Upper lobe of right lung (tissue), 1 donor: ENCODE measurements around the gene PTPN5. TPM values are rescaled to one million over a fixed set of nuclear protein-coding genes. Genes with fewer than 3 reads are reported as not detected.
"Not testable (repeated sequence)": the region's sequence is repeated elsewhere in the genome, so short reads cannot be mapped to it uniquely, and the experiment has no call there.

ENCODE experiments used
- ATAC-seq: fragments of 200-7000 bp; cut with Tn5 transposase; one replicate; pipeline ENCODE4 v1.9.1; 2020; ENCODE audit warnings: mild to moderate bottlenecking, moderate library complexity
- DNase-seq: peaks from one replicate; pipeline ENCODE4 v3.0.0-alpha.2; 2020
- H3K27ac ChIP-seq: fragments of 200-600 bp; one replicate; pipeline ENCODE4 v1.8.0; 2022
- H3K27me3 ChIP-seq: fragments of 200-600 bp; one replicate; pipeline ENCODE4 v1.8.0; 2022; ENCODE audit warnings: mild to moderate bottlenecking
- H3K36me3 ChIP-seq: fragments of 200-600 bp; one replicate; pipeline ENCODE4 v1.8.0; 2022
- H3K4me1 ChIP-seq: fragments of 200-600 bp; one replicate; pipeline ENCODE4 v1.8.0; 2022
- H3K4me3 ChIP-seq: fragments of 200-600 bp; one replicate; pipeline ENCODE4 v1.8.0; 2022; ENCODE audit warnings: mild to moderate bottlenecking
- H3K9me3 ChIP-seq: fragments of 200-600 bp; one replicate; pipeline ENCODE4 v1.8.0; 2022
- CTCF ChIP-seq: fragments of 200-600 bp; IDR thresholded peaks from one replicate; pipeline ENCODE4 v1.8.0; 2022; ENCODE audit warnings: antibody characterized with exemption
- intact Hi-C: fragments of 100-400 bp; cut with DNase I; formaldehyde crosslinking; loops from one replicate; pipeline ENCODE4 v1.11.0; 2022
- total RNA-seq: library from RNA; stranded (reverse); fragmentation: NEBNext Ultra II Directional; extraction: Animal tissue kit (Norgen Biotek cat#: 25700); gene quantifications from one replicate; pipeline ENCODE4 v1.2.1, GENCODE V29; 2021
- donor health status: DM: no; HTN: yes; CAD: no; lungs with severe emphysema.

The PTPN5 gene
- total RNA-seq, 1 donor from 2014 or later = 0.81 TPM

GRCh38 chr11:18684267-18684666, 107.3 kb downstream of the PTPN5 start:
- no peak for ATAC-seq
- no peaks in the 10 kb centered on the region for H3K9me3 ChIP-seq
- H3K4me1 ChIP-seq = no peaks in the 10 kb centered on the region
- TF ChIP-seq CTCF = no peak
- no peaks in the 10 kb centered on the region for H3K36me3 ChIP-seq
- no peaks in the 10 kb centered on the region for H3K27me3 ChIP-seq
- H3K4me3 ChIP-seq = no peak overlapping the region
- DNase-seq = no peak
- intact Hi-C loops = no loop called here
- no peak overlapping the region for H3K27ac ChIP-seq

- DNase-seq (no peak), ATAC-seq (no peak)
- no peak for TF ChIP-seq CTCF
- Histone ChIP-seq H3K27me3 (no peaks in the 10 kb centered on the region), H3K4me3 (no peak overlapping the region), H3K27ac (no peak overlapping the region), H3K4me1 (no peaks in the 10 kb centered on the region), H3K36me3 (no peaks in the 10 kb centered on the region), H3K9me3 (no peaks in the 10 kb centered on the region)
- intact Hi-C loops = no loop called here
Observed at GRCh38 chr11:18682466-18682865, 109.1 kb downstream of the PTPN5 start.

GRCh38 chr11:18681949-18682348, 109.6 kb downstream of the PTPN5 start:
- DNase-seq, ATAC-seq, H3K4me3 ChIP-seq, H3K27ac ChIP-seq, H3K4me1 ChIP-seq, intact Hi-C loops, H3K36me3 ChIP-seq, H3K27me3 ChIP-seq, H3K9me3 ChIP-seq: not testable (repeated sequence)

Other genes with a start within 250 kb of the PTPN5 start
- gene UEVLD, start 203.1 kb downstream of the PTPN5 start, total RNA-seq = 24.0 TPM
- gene MISFA, start 192.0 kb downstream of the PTPN5 start, total RNA-seq = 4.6 TPM
- gene SPTY2D1, start 157.5 kb downstream of the PTPN5 start, total RNA-seq = 18.5 TPM
- 6.3 TPM for gene TMEM86A, start 93.0 kb downstream of the PTPN5 start, total RNA-seq
- gene IGSF22, start 65.6 kb downstream of the PTPN5 start, total RNA-seq = 1.2 TPM
- not detected for gene MRGPRX1, start 147.6 kb upstream of the PTPN5 start, total RNA-seq